GM18951 (cell line): ENCODE measurements around the gene NEURL1.

ENCODE experiments used
- POLR2A ChIP-seq: IDR thresholded peaks from 4 replicates; pipeline ENCODE4 v1.6.1; 2011; ENCODE audit warnings: mild to moderate bottlenecking; ENCODE audit not compliant: insufficient read length, insufficient read depth; ENCODE audit errors: extremely low read depth
- in situ Hi-C: fragments of 300-500 bp; cut with MboI; formaldehyde crosslinking; loops from one replicate; pipeline ENCODE4 v1.12.0; 2022; ENCODE audit warnings: low sequenced_read_pairs, mixed read lengths, inconsistent platforms; ENCODE audit not compliant: unreplicated experiment

NEURL1 gene

DNA sequence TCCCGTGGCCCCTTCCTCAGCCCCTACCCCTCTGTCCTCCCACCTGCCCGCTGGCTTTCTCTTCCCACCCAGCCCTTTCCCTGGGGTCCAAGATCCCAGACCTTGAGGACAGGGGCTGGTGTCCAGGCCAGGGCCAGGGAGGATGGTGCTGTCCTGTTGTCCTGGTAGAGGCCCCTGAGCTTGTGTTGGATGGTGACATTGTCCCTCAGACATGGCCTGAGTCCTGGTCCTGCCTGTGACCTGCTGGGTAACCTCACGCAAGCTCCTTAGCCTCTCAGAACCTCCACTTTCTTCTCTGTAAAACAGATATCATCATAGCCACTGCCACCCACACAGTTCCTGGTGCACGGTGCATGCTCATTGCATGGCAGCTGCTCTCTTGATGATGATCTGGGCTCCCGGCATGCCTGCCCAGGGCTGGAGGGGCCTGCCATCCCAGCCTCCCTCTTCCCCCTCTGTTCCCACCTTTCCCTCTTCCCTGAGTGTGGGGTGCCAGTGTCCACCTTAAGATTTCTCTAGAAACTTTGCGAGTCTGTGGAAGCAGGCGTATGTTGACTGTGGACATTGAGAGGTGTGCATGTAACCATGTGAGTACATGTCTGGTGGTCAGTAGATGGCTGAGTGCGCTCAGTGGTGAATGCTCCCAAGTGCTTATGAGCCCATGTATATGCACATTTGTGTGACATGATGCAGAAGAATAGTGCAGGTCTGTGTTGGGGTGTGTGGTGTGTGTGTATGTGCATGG is 60.4 kb downstream of the NEURL1 start:
- no peak for TF ChIP-seq POLR2A

DNA sequence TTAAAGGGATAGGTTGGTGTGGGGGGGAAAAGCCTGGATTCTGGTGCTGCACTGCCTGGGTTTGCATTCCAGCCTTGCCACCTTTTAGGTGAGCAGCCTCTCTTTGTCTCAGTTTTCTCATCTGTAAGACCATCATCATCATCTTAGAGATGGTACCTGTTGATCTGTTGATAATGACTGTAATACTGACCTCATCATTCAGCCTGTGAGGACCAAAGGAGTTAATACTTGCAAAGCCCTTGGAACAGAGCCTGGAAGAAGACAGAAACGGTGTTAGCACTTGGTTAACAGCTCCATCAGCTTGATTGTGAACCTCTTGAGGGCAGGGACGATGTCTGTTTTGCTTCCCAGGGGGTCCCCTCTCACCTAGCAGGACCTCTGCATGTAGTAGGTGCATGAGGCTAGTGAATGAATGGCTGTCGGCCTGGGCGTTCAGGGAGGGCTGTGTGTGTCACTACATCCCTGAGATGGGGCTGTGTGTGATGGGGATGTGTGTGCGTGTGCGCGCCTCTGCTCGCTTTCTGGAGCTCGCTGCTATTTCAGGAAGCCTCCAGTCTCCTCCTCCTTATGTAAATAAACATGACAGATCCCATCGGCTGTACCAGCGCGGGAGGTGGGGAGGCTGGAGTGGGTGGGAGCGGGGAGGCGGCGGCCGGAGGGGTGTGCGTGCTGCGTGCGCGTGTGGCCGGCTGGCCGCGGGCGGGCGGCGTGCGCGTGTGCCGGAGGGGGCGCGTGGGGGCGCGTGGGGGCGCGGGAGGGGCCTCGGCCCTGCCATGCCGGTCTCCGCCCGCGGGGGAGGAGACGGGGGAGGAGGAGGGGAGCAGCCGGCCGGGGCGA is 61.2 kb downstream of the NEURL1 start:
- in situ Hi-C loops: no loop called here
- no peak for TF ChIP-seq POLR2A

More for the DNA sequence above, 60.4 kb downstream of the NEURL1 start:
- in situ Hi-C loops: no loop called here

DNA sequence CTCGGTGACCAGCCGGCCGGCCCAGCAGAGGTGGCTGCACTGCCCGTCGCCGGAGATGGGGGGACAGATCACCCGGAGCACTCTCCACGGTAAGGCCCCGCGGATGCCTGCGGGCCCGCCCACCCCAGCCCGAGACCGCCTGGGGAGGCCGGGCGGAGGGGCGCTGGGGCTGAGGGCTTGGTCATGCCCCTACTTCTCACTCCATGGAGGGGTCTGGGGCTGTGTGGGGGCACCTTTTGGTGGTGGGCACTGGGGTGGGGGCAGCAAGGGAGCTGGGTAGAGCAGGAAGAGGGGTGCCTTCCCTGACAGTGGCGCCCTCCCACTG is 61.8 kb downstream of the NEURL1 start:
- in situ Hi-C loops: no loop called here
- no peak for TF ChIP-seq POLR2A

- no peak for TF ChIP-seq POLR2A
- in situ Hi-C loops: no loop called here
Observed at GRCh38 chr10:103555712-103556111, 62.2 kb downstream of the NEURL1 start.

DNA sequence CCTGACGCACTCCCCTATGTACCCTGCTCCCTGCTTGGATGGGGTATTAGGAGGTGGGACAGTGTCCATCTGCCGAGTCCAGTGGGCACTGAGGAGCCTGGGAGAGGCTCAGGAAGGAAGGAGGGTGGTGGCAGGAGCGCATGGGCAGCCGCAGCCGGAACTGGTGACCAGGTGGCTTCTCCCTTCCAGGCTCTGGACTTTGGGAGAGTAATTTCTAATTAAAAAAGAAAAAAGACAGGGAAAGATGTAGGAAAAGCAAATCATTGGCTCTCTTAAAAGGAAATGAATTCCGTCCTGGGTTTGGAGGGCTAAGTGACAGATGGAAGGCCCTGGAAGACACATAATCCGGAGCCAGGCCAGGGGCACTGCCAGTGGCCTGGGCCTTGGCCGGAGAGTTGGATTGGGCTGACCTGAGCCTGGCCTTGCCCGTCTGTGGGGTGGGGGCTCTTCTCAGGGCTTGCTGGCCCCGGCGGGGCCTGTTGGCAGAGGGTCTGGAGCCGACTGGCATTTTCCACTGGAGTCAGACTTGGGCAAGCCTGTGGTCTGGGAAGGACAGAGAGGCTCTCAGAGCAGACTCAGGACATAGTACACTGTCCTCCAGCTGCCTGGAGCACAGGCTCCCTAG is 63.0 kb downstream of the NEURL1 start:
- TF ChIP-seq POLR2A: no peak
- in situ Hi-C loops: no loop called here

- no peak for TF ChIP-seq POLR2A
- in situ Hi-C loops: no loop called here
Observed at GRCh38 chr10:103557455-103557854, 64.0 kb downstream of the NEURL1 start.

GRCh38 chr10:103558911-103559310 is 65.4 kb downstream of the NEURL1 start:
- TF ChIP-seq POLR2A: no peak
- in situ Hi-C loops: no loop called here

- in situ Hi-C loops: no loop called here
Observed at GRCh38 chr10:103559776-103560175, 66.3 kb downstream of the NEURL1 start.

GRCh38 chr10:103560886-103561285 is 67.4 kb downstream of the NEURL1 start:
- no peak for TF ChIP-seq POLR2A
- in situ Hi-C loops: no loop called here

More at GRCh38 chr10:103559776-103560175, 66.3 kb downstream of the NEURL1 start:
- no peak for TF ChIP-seq POLR2A

DNA sequence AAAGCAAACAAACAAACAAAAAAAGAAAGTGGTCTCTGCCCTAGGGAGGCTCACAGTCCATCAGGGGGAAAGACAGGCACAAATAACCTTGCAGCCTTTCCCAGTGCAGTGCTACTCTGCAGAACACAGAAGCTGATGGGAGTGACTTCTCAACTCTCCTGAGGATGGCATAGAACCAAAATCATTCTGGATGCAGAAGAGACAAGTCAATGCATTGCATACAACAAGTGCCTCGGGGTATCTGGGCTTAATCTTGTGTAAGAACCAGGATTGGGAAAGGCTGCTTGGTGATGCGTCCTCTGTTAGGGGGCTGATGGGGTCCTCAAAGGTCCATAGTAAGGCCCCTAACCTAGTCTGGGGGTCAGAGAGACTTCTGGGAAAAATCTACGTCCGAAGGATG is 68.9 kb downstream of the NEURL1 start:
- no peak for TF ChIP-seq POLR2A
- in situ Hi-C loops: no loop called here

DNA sequence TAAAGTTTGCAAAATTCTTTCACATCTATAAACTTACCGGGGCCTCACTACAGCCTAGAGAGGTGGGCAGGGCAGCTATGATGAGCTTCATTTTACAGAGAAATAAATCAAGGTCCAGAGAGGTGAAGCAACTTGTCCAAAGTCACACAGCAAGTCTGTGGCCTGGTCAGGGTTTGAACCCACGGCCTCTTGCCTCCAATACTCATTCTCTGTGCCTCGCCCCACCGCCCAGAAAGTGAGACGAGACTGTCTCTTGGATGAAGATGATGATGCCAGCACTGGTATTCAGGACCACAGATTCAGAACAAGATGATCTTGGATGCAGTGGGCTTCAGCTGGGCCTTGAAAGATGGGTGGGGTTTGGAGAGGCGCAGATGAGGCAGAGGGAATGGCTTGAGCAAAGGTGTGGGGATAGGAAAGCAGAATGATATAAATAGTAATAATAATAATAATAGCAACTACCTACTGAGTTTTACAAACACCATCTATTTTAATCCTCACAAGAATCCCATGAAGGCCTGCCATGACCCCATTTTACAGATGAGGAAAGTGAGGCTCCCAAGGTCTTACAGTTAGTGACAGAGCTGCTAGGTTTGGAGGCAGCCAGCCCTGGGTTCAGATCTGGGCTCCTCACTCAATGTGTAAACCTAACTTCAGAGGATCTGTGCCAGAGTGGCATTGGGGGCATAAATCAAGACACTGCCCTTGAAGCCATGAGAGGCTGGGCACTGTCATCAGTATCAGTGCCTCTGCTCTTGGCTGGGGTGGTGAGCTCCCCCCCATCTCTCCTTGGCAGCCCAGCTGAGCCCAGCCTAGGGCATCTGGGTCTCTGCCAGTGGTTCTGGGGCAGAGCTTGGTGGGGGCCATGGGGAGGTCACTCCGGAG is 70.0 kb downstream of the NEURL1 start:
- in situ Hi-C loops: no loop called here
- no peak for TF ChIP-seq POLR2A

GRCh38 chr10:103564116-103564501 is 70.6 kb downstream of the NEURL1 start:
- in situ Hi-C loops: no loop called here
- TF ChIP-seq POLR2A: no peak
